ENCODE data around the gene WWOX.

GRCh38 chr16:78563905-78564304 lies 464.5 kb downstream of the WWOX start:
- no peak for TF ChIP-seq POLR2A (IDR thresholded peaks at IDR 0.05; ENCODE audit: low read length)
- no peak for TF ChIP-seq GATA1 (IDR thresholded peaks at IDR 0.05; ENCODE audit: low read depth, low read length)
